ENCODE results near the gene KIF23. TPM values are rescaled to one million over a fixed set of nuclear protein-coding genes. Genes with fewer than 3 reads are reported as not detected.

KIF23 gene
- total RNA-seq, 1 experiment from 2014 or later = 87.8 TPM

GRCh38 chr15:69394556-69395282 lies 19.4 kb upstream of the KIF23 start:
- Mint-ChIP-seq H3K4me1 (peaks cover 20% of the 10 kb centered on the region), H3K27ac (no peak overlapping the region), H3K27me3 (ENCODE audit: low read depth) (no peaks in the 10 kb centered on the region), H3K4me3 (peak overlapping the region; percentile 33; the same call in 1 of the 2 replicates), H3K36me3 (no peaks in the 10 kb centered on the region; the same call in 1 of the 2 replicates), H3K9me3 (no peaks in the 10 kb centered on the region)
- CTCF ChIA-PET = interaction anchor here (0.5 to 3.4 kb wide), 46 partner anchors 9 to 688 kb away, joined by 3 to 23 read pairs (median 4); partner anchors contain the start of genes GLCE, KIF23 and PAQR5
- peak; percentile 96 for ATAC-seq
- TF ChIP-seq, protein P1, sequence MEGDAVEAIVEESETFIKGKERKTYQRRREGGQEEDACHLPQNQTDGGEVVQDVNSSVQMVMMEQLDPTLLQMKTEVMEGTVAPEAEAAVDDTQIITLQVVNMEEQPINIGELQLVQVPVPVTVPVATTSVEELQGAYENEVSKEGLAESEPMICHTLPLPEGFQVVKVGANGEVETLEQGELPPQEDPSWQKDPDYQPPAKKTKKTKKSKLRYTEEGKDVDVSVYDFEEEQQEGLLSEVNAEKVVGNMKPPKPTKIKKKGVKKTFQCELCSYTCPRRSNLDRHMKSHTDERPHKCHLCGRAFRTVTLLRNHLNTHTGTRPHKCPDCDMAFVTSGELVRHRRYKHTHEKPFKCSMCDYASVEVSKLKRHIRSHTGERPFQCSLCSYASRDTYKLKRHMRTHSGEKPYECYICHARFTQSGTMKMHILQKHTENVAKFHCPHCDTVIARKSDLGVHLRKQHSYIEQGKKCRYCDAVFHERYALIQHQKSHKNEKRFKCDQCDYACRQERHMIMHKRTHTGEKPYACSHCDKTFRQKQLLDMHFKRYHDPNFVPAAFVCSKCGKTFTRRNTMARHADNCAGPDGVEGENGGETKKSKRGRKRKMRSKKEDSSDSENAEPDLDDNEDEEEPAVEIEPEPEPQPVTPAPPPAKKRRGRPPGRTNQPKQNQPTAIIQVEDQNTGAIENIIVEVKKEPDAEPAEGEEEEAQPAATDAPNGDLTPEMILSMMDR (IDR thresholded peaks at IDR 0.05) = peak; percentile 93
- peak; percentile 64; the same call in 1 of the 2 replicates for TF ChIP-seq NFE2L1 (CRISPR knock-in tag; IDR thresholded peaks at IDR 0.05)
- no peak for TF ChIP-seq ELF4 (CRISPR knock-in tag; IDR thresholded peaks at IDR 0.05; ENCODE audit: low read depth)
- peak; percentile 57; the same call in 1 of the 2 replicates for TF ChIP-seq ZNF232 (CRISPR knock-in tag; IDR thresholded peaks at IDR 0.05)
- 0 out of 2 replicates have a peak, but pooled peaks have one; percentile 7 for TF ChIP-seq ZNF121 (CRISPR knock-in tag; IDR thresholded peaks at IDR 0.05)
- TF ChIP-seq USF1 (CRISPR knock-in tag; IDR thresholded peaks at IDR 0.05) = peak; percentile 72; the same call in 1 of the 2 replicates
- 0 out of 2 replicates have a peak, but pooled peaks have one; percentile 58 for TF ChIP-seq FOXK1 (CRISPR knock-in tag; IDR thresholded peaks at IDR 0.05)
- TF ChIP-seq JUN (CRISPR knock-in tag; IDR thresholded peaks at IDR 0.05) = no peak
- TF ChIP-seq ZNF263 (CRISPR knock-in tag; IDR thresholded peaks at IDR 0.05; ENCODE audit: low read depth) = no peak
- TF ChIP-seq FOXP4 (CRISPR knock-in tag; IDR thresholded peaks at IDR 0.05) = 0 out of 2 replicates have a peak, but pooled peaks have one; percentile 22
- TF ChIP-seq SP1 (CRISPR knock-in tag; conservative IDR thresholded peaks at IDR 0.05) = peak; percentile 67; the same call in 1 of the 2 replicates
- TF ChIP-seq MAX (CRISPR knock-in tag; IDR thresholded peaks at IDR 0.05) = peak; percentile 83
- TF ChIP-seq, protein P2, sequence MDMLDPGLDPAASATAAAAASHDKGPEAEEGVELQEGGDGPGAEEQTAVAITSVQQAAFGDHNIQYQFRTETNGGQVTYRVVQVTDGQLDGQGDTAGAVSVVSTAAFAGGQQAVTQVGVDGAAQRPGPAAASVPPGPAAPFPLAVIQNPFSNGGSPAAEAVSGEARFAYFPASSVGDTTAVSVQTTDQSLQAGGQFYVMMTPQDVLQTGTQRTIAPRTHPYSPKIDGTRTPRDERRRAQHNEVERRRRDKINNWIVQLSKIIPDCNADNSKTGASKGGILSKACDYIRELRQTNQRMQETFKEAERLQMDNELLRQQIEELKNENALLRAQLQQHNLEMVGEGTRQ (CRISPR knock-in tag; IDR thresholded peaks at IDR 0.05) = peak; percentile 71
- POLR2A ChIA-PET = no interaction called here
- DNase-seq (ENCODE audit: low spot score) = peak; percentile 97

DNA sequence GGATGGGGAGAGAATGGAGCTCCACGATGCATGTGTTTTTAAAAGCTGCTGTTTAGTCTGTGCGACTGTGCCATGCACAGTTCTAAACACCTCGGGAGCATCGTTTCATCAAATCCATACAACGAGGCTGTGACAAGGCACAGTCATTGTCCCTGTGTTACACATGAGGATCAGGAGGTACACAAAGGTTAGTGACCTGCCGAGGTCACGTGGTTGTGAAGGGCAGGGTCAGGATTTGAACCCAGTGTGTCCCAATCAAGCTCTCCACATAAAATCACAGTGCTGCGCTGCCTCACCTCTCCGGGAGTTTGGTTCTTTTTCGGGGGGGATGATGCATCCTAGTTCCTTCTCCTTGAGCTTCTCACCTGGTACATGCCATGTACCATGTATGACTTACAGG lies 18.7 kb upstream of the KIF23 start:
- ATAC-seq (no peak), DNase-seq (ENCODE audit: low spot score) (no peak)
- ChIA-PET POLR2A (no interaction called here), CTCF (interaction anchor here (0.8 to 3.4 kb wide), 12 partner anchors 8 to 395 kb away, joined by 3 to 23 read pairs (median 6); partner anchors contain the start of gene GLCE)
- no peak overlapping the region for H3K27ac Mint-ChIP-seq
- H3K4me3 Mint-ChIP-seq = no peak overlapping the region
- no peaks in the 10 kb centered on the region; the same call in 1 of the 2 replicates for H3K36me3 Mint-ChIP-seq
- H3K9me3 Mint-ChIP-seq = no peaks in the 10 kb centered on the region
- peaks cover 20% of the 10 kb centered on the region for H3K4me1 Mint-ChIP-seq
- H3K27me3 Mint-ChIP-seq (ENCODE audit: low read depth) = no peaks in the 10 kb centered on the region
- no peak for TF ChIP-seq ELF4 (CRISPR knock-in tag; IDR thresholded peaks at IDR 0.05; ENCODE audit: low read depth)
- TF ChIP-seq ZNF121 (CRISPR knock-in tag; IDR thresholded peaks at IDR 0.05) = no peak
- TF ChIP-seq, protein P2 (CRISPR knock-in tag; IDR thresholded peaks at IDR 0.05) = no peak
- TF ChIP-seq RELA (CRISPR knock-in tag; IDR thresholded peaks at IDR 0.05; ENCODE audit: borderline replicate concordance) = no peak
- no peak for TF ChIP-seq ZNF671 (CRISPR knock-in tag; IDR thresholded peaks at IDR 0.05)
- TF ChIP-seq ESRRA (CRISPR knock-in tag; IDR thresholded peaks at IDR 0.05; ENCODE audit: borderline replicate concordance) = no peak
- TF ChIP-seq ZNF219 (CRISPR knock-in tag; IDR thresholded peaks at IDR 0.05; ENCODE audit: borderline replicate concordance) = no peak
- TF ChIP-seq, protein P3, sequence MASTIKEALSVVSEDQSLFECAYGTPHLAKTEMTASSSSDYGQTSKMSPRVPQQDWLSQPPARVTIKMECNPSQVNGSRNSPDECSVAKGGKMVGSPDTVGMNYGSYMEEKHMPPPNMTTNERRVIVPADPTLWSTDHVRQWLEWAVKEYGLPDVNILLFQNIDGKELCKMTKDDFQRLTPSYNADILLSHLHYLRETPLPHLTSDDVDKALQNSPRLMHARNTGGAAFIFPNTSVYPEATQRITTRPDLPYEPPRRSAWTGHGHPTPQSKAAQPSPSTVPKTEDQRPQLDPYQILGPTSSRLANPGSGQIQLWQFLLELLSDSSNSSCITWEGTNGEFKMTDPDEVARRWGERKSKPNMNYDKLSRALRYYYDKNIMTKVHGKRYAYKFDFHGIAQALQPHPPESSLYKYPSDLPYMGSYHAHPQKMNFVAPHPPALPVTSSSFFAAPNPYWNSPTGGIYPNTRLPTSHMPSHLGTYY (CRISPR knock-in tag; IDR thresholded peaks at IDR 0.05) = no peak
- no peak for TF ChIP-seq JUN (CRISPR knock-in tag; IDR thresholded peaks at IDR 0.05)
- no peak for TF ChIP-seq TEAD4 (CRISPR knock-in tag; IDR thresholded peaks at IDR 0.05)
- no peak for TF ChIP-seq NFATC4 (CRISPR knock-in tag; IDR thresholded peaks at IDR 0.05)
- no peak for TF ChIP-seq ZNF425 (CRISPR knock-in tag; conservative IDR thresholded peaks at IDR 0.05)
- TF ChIP-seq MYBL2 (CRISPR knock-in tag; IDR thresholded peaks at IDR 0.05) = no peak
